C1 segment of cervical spinal cord (tissue), 14 donors: ENCODE results near the gene GTF2F2.
"Not testable (repeated sequence)": the region's sequence is repeated elsewhere in the genome, so short reads cannot be mapped to it uniquely, and the experiment has no call there.

Source experiments
- DNase-seq, 14 donors: peaks; one replicate each; lab custom pipeline; 2025; lab: John Stamatoyannopoulos, UW

GTF2F2 gene

DNA sequence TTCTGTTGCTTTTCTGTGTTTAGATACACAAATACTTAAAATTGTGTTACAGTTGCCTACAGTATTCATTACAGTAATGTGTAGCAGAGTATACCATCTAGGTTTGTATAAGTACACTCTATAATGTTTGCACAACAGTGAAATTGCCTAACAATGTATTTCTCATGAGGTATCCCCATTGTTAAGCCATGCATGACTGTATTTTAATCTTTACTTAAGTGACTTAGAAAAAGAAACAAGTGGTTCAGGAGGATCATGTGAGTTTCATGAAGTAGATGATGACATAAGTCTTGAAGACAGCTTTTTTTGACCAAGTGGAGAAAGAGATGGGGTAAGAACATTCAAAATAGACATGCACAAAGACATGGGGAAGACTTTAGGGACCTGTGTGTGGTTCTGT lies 88.9 kb downstream of the GTF2F2 start:
- DNase-seq = no peak

DNA sequence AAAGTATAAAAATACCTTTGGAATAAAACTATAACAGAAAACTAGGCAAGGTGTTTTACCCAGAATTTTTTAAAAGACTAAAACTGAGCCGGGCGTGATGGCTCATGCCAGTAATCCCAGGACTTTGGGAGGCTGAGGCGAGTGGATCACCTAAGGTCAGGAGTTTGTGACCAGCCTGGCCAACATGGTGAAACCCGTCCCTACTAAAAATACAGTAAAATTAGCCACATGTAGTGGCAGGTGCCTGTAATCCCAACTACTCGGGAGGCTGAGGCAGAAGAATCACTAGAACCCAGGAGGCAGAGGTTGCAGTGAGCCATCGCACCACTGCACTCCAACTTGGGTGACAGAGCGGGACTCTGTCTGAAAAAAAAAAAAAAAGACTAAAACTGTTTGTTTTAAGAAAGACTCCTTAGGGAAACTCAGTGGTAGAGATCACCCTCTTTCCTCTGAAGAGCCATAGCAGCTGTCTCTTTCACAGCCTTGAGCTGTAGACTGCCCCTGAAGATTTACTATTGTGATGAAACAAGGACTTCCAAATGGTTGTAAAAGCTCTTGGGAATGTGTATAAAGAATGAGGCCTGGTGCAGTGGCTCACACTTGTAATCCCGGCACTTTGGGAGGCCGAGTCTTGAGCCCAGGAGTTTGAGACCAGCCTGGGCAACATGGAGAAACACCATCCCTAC lies 95.2 kb downstream of the GTF2F2 start:
- no peak for DNase-seq

DNA sequence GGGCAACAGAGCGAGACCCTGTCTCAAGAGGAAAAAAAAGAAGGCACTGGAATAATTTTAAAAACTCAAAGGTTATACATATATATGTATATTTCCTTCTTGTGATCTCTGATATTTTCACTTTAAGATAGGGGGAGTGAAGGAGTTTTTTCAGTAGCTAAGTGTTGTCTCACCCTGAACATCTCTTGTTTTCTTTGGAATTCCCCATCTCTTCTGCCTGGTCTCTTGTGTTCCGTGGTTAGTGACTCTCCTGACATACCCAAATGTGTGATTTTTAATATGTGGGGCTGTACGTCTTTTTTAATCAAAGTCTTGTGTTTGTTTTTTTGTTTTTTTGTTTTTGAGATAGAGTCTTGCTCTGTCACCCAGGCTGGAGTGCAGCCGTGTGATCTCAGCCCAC lies 95.9 kb downstream of the GTF2F2 start:
- DNase-seq = no peak

DNA sequence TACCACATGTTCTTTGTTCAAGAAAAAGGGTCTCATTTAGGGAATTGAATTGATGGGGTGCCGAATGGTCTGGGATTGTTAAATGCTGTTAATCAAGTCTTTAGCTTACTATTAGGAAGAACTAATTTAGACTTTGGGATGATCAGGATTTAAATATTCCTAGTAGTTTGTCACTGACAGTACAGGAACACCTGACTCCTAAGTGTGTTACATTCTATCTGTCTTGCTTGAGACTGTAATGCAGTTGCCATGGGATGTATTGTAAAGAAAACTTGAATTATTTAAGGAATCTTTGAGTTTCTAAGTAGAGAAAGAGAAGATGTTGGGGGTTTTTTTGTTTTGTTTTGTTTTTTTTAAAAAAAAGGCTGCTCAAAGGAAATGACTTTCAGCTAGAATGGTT lies 98.4 kb downstream of the GTF2F2 start:
- DNase-seq = no peak

DNA sequence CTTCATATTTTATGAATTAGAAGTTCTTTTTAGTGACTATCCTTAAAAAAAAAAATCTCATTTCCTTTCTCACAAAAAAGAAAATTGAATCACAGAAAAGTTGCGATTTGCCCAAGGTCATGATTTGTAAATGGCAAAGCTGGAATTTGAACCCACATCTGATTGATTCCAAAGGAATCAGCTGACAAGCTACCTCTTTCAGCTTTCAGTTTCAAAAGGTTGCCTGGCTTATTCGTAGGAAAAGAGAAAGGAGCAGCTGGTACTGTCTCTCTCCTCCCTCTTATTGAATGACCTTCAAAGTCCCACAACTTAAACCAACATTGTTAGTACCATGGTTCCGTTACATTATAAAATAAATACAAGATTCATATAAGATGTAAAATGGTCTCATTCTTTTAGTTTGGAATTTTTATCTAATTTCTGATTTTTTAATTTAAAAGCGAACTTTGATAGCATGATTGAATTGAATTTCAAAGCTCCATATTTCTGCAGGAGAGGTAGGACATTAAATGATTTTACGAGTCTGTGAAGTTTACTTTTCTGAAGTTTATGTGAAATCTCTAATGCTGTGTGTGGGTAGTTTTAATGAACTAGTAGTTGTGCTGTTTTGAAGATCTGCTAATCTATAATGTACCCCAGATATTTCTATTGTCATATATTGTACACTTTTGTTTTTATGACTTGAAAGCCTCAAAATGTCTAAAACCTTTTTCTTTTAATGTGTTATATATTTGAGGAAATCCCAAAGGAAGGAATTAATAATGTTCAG lies 99.0 kb downstream of the GTF2F2 start:
- DNase-seq = no peak

DNA sequence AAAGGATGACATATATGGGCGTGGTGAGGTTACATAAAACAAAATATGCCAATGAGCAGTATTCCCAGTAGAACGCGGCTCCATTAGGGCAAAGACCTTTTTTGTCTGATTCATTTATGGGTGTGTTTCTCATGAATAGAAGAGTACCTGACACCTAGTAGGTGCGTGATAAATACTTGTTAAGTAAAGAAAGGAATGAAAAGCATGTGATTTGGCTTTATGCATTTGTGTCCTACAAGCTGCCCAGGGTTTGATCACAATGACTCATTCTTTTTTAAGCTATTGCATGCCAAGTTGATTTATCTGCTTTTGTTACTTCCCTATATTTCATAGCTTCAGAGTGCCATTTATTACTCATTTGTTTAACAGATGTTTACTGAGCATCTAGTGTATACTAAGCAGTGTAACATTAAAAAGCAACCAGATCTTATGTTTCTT lies 99.6 kb downstream of the GTF2F2 start:
- DNase-seq = no peak

DNA sequence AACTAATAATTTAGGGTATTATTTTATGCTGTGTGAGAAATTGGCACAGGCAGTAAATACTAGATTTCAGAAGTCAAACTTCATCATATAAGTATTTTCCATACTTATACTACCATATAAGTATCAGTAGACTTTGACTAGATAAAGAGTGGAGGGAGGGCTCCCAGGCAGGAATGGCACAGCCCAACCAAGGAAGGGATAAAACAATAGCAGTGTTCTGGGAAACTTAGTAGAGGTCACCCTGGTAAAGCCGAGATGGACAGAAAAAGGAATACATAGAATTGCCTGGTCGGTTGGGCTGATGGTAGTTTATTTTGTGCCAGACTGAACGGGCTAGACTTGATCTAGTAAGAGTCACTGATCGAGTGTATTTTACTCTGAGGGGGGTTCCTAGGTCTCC lies 100.1 kb downstream of the GTF2F2 start:
- no peak for DNase-seq

DNA sequence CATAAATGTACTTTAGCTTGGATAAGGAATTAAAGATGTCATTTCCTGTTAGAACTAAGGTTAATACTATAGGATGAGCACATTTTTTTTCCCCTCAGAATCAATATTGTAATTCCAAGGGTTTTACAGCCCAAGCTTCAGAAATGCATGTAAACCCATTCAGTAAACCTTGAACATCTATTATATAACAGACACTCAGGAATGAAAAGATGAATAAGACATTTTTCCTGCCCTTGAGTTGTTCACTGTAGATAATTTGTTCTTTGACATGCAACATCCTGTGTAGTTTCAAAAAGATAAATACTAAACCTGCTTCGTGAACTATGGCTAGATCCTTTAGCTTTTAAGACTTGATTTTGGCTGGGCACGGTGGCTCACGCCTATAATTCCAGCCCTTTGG lies 102.2 kb downstream of the GTF2F2 start:
- DNase-seq = no peak

DNA sequence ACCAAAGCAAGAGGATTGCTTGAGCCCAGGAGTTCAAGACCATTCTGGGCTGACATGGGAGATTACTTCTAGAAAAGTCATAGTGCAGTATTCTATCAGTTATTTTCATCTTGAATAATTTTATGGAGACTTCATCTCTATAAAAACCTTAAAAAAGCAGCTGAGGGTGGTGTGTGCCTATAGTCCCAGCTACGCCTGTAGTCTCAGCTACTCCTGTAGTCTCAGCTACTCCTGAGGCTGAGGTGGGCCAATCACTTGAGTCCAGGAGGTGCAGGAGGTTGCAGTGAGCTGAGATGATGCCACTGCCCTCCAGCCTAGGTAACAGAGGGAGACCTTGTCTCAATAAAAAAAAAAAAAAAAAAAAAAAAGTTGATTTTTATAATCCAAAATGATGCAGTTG lies 102.6 kb downstream of the GTF2F2 start:
- no peak for DNase-seq

DNA sequence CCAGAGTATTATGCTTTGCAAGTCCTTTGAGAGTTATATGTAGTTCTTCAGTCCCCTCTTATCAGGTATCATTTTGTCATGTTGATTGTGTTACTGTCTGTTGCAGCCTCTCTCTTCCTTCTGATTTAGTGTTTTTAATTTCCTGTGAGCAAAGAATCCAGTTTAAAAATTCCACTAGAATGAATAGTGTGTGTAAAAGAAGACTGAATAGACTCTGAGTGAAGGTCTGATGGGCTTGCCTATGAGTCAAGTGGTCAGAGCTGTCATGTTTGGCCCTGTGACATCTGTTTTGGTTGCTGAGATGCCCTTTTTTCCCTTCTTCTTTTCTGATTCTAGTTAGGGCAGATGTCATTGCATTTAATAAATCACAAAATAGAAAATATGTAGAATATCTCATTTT lies 103.9 kb downstream of the GTF2F2 start:
- DNase-seq = no peak

DNA sequence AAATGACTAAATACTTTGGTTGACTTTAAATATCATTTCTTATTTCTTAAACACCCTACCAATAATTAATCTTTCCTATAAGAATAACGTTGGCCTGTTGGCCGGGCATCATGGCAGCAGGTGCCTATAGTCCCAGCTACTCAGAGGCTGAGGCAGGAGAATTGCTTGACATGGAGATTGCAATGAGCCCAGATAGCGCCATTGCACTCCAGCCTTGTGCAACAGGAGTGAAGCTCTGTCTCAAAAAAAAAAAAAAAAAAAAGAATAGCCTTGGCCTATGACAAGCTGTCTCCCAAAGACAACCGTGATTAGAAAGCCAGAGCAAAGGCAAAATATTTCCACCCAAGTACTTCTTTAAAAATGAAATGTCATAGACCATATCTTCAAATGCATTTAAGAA lies 105.1 kb downstream of the GTF2F2 start:
- DNase-seq = no peak

DNA sequence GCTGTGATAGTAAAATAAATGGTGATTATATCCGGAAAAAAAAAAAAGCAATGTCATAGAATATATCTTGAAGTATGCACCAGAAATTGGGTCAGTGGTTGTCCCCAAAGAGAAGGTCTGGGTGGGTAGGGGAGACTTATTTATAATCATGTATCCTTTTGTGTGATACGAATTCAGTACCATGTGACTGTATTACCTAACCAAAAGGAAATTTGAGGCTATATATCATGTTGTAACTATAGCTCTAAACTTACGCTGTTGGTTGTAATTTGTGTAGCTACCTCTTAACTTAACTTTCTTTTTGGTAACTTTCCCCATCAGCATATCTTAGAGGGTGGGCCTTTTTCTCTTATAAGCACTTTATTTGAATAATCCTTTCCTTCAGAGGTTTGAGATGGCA lies 105.7 kb downstream of the GTF2F2 start:
- no peak for DNase-seq

DNA sequence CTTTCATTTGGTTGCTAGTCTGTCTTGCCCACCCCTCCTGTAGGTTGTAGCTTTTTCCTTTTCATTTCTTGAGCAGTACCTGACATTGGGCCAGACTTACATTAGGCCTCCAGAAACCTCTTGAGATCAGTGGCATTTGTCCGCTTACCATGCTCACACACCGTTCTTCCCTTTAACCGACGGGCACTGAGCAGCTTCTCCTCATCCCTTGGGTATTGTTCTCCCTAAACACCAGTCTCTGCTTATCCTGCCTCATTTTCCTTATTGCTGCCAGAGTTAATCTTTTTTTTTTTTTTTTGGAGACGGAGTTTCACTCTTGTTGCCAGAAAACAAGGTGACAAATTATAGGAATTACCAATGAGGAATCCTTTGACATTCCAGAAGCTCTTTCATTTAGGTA lies 107.7 kb downstream of the GTF2F2 start:
- DNase-seq = no peak

DNA sequence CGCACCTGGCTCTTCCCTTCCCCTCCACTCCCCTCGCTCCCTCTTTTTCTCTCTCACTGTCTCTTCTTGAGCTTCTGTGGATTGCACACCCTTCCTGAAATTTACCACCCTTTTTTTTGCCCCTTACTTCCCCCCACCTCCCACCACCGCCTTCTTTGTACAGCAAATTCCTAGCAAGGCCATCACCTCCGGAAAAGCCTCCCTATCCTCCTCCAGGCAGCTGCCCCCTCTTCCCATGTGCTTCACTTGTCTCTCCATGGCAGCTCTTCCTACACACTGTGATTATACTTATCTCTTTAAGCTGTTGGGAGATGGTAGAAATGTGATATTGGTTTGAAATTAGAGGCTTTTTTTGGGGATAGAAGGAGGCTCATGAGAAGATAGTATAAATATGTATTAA lies 108.9 kb downstream of the GTF2F2 start:
- DNase-seq = no peak

DNA sequence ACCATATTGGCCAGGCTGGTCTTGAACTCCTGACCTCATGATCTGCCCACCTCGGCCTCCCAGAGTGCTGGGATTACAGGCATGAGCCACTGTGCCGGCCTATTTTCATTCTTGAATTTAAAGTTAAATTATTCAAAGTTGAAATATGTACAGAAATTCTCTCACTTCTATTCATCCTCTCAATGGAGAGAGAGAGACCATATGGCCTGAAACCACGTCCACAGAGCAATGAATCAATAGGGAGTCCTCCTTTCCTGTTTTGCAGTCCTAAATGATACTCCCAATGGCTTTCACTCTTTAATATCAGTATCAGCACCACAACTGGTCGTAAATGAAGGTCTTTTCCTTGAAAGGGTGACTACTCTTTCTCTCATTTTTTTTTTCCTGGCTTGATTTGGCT lies 111.0 kb downstream of the GTF2F2 start:
- DNase-seq = no peak

DNA sequence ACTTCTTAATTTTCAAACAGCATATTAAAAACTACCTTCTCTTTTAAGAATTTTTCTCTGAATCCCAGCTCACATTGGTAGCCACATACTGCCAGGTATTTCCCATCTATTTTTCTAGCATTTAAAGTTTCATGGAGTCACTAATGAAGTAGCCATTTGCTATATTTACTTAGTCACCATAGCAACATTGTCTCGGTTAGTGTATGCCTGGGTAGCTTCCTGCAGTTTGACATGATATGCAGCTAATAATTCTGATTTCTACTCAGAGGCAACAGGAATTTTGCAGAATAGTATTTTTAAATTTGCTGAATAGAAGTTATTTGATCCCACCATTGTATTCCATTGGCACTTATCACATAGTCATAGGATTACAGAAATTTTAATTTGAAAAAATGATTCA lies 111.4 kb downstream of the GTF2F2 start:
- no peak for DNase-seq

DNA sequence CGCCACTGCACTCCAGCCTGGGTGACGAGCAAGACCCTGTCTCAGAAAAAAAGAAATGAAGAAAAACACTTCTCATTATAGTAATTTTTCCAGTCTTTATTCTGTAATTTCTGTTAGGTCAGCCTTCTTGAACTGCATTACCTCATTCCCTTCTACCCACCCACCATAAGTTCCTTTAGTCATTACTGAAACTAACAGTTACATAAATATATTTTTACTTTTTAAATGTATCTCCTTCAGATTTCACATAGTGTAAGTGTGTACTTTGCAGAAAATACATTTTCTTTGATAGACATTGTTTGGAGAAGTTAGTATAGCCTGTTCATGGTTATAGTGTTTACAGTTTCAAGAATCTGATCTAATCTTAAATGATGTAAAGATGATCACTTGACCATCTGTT lies 112.3 kb downstream of the GTF2F2 start:
- no peak for DNase-seq

DNA sequence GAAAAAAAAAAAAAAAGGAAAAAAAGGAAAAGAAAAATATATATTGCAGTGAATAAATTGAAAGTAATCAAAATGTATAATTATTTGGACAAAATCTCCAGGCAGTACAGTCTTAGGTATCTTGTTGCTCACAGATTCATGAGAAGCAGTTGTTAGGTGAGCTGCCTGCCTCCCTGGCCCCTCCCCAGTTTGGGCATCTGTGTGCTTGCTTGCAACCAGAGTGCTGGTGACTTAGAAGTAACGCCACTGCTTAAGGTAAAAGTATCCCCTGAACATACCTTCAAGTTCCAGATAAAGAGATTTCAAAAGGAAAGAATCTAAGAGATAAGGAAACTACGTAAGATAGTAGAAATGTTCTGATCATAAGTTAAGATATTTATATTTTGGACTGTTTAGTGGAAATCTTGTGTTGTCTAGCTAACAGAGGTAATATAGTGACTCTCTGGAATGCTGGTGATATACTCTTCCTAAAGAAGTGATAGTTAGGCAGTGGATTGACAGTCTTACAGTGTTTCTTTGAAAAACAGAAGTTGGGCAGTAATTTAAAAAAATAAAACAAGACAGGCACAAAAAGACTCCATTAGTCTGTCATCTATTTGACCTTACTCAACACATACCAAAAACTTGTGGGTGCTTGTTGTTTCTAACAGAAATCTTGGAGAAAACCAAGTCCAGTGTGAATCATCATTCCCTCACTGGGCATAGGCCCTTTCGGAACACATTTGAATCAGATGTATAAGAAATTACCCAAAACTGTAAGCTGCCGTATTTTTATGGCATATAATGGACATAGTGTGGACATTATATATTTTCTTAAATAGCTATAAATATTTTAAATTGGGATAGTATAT lies 118.9 kb downstream of the GTF2F2 start:
- DNase-seq = no peak

DNA sequence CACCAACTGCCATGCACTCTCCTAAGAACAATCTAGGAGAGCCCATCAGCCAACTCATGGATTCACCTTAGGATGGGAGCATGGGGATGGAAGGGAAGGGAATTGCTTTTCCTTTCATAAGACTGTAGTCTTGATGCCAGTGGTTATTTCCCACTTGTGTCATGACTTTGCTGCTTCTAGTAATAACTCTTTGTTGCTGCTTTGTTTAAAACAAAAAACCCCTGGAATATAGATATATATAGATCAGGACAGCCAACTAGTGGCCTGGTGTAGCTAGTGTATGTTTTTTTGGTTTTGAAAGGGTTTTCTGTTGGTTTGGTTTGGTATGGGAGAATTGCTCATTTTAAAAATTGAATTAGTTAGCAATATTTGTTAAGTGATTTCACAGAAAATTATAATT lies 119.8 kb downstream of the GTF2F2 start:
- no peak for DNase-seq

DNA sequence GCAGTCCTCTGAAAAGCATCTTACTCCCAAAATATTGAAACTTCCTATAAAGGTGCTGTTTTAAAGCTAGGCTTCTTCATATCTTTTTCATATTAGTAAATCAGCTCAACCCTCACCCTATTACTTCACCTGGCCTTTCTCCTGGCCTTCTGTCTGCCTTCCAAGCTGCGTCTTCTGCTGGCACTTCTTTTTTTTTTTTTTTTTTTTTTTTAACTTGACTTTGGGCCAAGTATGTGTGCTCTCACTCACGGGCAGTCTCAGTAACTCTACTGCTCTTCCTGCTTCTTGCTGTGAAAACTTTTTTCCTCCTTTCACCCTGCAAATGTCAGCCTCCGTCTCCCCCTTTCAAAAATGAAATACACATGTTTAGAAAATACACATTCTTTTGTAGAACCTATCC lies 121.8 kb downstream of the GTF2F2 start:
- DNase-seq = peak in 1 of 14 donors; percentile 10

DNA sequence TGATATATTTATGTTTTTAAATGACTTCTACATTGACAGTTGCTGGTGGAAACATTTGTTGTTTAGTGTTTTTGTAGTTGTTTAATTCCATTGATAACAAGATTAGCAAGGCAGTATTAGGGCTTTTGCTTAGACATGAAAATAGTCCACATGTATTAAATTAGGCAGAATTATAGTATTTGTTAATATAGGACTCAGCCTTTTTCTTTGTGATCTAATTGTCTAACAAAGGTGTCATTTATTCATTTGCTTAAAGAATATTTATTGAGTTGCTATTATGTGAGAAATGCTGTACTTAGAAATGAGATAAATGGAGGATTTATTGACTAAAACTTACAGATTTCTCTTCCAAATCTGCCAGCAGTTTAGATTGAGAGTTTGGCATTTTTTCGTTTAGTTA lies 122.2 kb downstream of the GTF2F2 start:
- no peak for DNase-seq

DNA sequence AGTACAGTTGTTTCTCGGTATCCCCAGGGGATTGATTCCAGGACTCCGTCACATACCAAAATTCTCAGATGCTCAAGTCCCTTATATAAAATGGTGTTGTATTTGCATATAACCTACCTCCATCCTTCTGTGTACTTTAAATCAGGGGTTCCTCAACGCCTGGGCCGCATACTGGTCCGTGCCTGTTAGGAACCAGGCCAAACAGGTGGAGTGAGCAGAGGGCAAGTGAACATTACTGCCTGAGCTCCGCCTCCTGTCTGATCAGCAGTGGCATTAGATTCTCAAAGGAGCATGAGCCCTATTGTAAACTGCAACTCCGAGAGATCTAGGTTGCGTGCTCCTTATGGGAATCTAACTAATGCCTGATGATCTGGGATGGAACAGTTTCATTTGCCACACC lies 122.8 kb downstream of the GTF2F2 start:
- no peak for DNase-seq

DNA sequence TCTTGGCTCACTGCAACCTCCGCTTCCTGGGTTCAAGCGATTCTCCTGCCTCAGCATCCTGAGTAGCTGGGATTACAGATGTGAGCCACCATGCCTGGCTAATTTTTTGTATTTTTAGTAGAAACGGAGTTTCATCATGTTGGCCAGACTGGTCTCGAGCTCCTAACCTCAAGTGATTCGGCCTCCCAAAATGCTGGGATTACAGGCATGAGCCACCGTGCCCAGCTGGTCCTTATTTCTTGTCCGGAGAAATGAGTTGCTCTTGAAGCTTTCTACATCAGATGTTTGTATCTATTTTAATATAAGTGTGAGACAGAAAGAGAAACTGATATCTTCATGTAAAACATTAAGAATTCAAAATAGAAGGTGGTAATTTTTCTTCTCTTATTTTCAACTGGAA lies 124.4 kb downstream of the GTF2F2 start:
- not testable (repeated sequence) for DNase-seq
